ENCODE results near the gene CCDC88C.

The CCDC88C gene

DNA sequence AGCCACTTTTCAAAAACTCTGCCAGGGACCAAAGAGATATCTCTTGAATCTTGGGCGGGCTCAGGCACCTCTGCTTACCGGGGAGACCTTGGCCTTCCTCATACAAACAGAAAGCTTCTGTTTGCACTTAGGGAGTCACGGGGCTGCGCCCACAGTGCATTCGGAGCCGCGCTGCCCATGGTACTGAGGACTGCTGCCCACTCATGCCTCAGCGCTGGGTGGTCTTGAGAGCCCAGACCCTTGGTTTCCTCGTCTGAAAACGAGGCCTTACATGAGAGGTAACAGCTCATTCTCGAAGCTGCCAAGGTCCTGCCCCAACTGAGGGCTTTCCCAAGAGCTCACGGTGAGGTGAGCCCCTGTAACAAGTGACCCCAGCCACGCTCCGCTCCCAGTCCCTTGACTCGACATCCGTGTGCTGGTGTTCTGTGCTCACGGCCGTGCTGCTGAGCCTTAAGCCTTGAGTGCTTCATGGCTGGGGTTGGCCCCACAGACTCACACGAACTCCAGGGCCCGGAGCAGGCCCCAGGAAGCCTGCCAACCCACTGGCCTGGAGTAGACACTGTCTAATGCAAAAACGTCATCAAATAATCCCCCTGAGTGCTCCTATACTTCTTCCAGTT is 125.7 kb downstream of the CCDC88C start:
- DNase-seq (ENCODE audit: low read depth), result no peak

DNA sequence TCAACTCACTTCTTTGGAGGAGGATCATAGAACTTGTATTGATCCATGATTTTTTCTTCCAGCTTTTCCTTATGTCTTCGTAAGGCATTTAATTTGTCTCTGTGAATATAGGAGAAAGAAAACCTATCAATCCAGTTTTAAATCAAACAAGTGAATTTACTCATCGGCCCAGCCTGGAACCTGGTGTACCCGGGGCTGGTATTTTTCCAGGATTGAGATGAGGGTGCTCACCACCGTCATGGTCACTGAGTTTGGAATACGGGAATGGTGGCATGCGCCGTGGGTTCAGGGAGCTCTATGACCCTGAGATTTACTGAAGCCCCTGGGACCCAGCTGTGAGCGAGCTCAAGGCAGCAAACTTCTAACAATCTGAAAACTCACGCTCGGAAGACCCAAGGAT is 126.6 kb downstream of the CCDC88C start:
- DNase-seq (ENCODE audit: low read depth), result no peak

DNA sequence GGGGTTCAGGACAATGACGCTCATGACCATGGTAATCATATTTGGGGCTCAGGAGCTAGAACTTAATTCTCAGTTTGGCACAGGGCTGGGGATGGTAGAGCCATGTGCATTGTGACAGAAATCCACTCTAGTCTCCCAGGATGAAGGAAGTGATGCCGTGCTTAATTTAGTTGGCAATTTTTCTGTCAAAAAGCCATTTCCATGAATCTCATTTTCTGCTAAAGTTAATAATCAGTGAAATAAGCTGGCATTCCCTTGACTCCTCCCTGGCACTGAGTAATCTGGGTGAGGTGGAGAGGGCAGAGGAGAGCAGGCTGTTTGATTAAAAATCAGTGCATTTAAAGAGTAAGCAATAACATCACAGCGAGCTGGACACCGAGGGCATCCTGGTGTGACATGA is 128.2 kb downstream of the CCDC88C start:
- no peak for DNase-seq (ENCODE audit: low read depth)

DNA sequence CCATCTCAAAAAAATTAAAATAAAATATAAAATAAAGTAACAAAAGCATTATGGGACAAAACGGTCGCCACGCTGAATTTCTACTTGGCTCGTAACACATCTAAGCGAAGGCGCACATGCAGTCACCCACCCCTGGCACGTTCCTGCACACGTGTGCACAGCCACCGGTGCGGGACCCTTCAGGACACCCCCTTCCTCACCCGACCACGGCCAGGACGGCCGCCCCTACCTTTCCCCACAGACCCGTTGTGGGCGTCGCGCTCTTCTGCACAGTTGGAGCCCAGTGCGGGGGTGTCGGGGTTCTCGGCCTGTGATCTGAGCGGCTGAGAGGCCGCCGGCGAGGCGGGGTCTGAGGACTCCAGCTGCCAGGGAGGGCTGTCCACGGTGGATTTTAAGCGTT is 128.7 kb downstream of the CCDC88C start:
- no peak for DNase-seq (ENCODE audit: low read depth)

- DNase-seq (ENCODE audit: low read depth), result peak; percentile 47
These were observed 131.1 kb downstream of the CCDC88C start for GRCh38 chr14:91286530-91286937.

DNA sequence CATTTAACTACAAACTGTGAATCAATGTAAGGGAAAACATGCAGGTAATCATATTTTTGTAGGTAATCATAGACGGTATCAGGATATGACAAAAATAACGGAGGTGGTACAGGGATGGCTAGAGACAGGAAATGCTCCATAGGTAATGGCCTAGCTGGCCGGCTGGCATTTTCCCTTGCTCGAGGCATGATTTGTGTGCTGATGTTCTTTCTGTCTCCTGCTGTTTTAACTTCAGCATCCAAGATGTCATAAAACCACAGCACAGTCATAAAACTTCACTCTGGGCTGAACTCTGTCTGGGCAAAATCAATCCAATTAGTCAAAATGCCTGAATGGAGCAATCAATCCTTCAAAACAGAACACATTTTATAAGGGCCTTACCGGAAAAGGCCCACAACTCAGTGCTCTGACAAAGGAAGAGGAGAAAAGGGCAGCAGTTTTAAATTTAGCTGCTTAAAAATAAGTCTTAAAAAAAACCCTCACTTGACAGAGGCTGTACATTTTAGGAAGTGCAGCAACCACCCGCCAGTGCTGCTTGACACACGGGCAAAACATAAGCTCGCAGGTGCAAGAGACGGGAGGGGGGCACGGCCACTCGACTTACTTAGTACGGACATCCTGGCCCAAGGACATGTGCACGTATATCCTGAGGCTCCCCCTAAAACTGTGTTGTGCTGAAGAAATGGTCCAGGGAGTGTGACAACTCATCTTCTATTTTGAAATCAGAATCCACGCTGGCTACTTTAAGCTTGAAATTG is 132.7 kb downstream of the CCDC88C start:
- peak; percentile 68 for DNase-seq (ENCODE audit: low read depth)

GRCh38 chr14:91284146-91284790 is 133.4 kb downstream of the CCDC88C start:
- DNase-seq (ENCODE audit: low read depth), result peak; percentile 69

- no peak for DNase-seq (ENCODE audit: low read depth)
These were observed 134.0 kb downstream of the CCDC88C start for GRCh38 chr14:91283666-91284065.

DNA sequence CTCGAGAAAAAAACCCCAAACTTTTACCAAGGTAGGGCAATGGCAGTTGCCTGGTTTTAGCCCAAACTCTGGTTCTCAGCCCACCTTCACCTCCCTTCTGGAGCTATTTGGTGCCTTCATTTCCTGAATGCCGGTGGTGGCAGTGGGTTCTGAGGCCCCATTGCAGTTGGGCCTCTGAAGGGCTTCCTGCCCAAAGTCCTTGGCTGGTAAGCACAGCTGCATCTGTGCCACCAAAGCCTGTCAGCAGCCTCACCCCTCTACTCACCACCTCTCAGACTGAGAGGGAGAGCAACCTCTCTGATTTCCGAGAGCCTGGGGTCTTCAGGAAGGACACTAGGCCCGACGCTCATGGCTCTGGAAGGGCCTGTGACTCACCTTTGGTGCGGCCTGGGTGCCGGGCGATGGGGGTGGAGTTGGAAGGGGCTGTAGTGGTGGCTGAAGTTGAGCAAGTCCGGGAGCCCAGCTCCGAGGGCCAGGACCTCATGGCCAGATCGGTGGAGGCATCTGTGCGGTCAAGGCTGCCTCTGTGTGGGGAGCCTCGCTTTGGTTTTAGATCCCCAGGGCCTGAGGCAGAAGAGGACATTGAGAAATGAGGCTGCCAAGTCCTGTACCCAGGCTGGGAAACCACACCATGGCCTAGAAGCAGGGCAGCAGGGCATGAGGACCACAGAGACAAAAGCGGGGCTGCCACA is 134.5 kb downstream of the CCDC88C start:
- DNase-seq (ENCODE audit: low read depth), result no peak

GRCh38 chr14:91281346-91281745 is 136.3 kb downstream of the CCDC88C start:
- DNase-seq (ENCODE audit: low read depth), result peak; percentile 47

GRCh38 chr14:91280129-91280528 is 137.5 kb downstream of the CCDC88C start:
- DNase-seq (ENCODE audit: low read depth), result no peak

DNA sequence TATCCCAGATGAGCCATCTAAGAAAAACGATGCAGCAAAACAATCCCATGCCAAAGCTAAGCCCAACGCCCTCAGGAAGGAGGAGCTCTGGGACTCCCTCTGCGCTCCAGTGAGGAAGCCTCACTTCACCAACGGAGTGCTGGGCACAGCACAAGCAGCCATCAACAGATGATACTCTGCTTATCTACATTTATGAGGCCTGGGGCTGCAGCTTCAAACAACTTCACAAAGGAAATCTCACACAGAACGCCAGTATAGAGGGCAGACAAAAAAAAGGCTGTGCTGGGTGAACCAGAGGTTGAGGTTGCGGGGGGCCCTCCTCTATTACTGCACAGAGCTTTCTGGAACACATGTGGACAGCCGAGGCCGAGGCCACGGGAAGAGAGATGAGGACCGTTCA is 138.3 kb downstream of the CCDC88C start:
- no peak for DNase-seq (ENCODE audit: low read depth)

- no peak for DNase-seq (ENCODE audit: low read depth)
These were observed 139.3 kb downstream of the CCDC88C start for GRCh38 chr14:91278383-91278715.

- DNase-seq (ENCODE audit: low read depth), result no peak
These were observed 139.9 kb downstream of the CCDC88C start for GRCh38 chr14:91277546-91278382.

DNA sequence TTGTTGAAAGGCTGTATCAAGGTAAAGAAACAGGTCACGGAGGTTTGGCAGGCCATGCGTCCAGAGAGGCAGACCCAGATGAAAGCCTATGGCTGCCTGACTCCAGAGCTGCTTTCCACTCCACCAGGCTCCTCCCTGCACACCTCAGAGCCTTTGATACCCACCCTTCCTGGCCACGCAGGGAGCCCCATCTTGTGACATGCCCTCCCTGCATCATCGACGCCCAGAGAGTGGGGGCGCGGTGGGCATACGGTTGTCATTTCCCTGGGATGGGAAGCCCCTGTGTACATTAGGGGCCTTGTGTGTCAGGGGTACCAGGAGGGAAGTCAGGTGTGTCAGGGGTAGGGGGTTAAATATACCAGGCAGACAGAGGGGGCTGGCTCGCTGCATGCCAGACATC is 142.8 kb downstream of the CCDC88C start:
- DNase-seq (ENCODE audit: low read depth), result no peak

- DNase-seq (ENCODE audit: low read depth), result no peak
These were observed 143.7 kb downstream of the CCDC88C start for GRCh38 chr14:91273885-91274273.

GRCh38 chr14:91273273-91273884 is 144.2 kb downstream of the CCDC88C start:
- DNase-seq (ENCODE audit: low read depth), result no peak

- no peak for DNase-seq (ENCODE audit: low read depth)
These were observed 145.0 kb downstream of the CCDC88C start for GRCh38 chr14:91272341-91273272.

- no peak for DNase-seq (ENCODE audit: low read depth)
These were observed 146.0 kb downstream of the CCDC88C start for GRCh38 chr14:91271639-91272038.

DNA sequence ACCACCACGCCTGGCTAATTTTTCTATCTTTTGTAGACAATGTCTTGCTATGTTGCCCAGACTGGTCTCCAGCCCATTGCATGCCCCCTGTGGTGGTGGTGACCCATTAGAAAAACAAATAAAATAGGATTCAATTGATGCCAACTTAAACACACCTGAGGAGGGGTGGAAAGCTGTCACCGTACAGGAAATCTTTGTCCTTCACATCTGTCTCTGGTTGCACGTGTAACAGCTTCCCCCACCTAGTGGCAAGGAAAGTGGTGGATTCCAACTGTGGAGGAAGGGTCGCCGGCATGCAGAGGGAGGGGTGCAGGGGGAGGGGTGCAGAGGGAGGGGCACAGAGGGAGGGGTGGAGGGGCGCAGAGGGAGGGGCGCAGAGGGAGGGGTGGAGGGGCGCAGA is 147.0 kb downstream of the CCDC88C start:
- DNase-seq (ENCODE audit: low read depth), result no peak

Data from GM04504 (cell line).